HG03064 (cell line): Measurements from ENCODE around the gene LRFN4.
A peak's percentile ranks its signal among the peaks of the same experiment; 100 is the strongest.

Experiments
- ATAC-seq: cut with Tn5 transposase; IDR thresholded peaks from one replicate; pipeline ENCODE4 v1.9.1; 2021; ENCODE audit warnings: low read depth; ENCODE audit not compliant: unreplicated experiment

LRFN4 gene

DNA sequence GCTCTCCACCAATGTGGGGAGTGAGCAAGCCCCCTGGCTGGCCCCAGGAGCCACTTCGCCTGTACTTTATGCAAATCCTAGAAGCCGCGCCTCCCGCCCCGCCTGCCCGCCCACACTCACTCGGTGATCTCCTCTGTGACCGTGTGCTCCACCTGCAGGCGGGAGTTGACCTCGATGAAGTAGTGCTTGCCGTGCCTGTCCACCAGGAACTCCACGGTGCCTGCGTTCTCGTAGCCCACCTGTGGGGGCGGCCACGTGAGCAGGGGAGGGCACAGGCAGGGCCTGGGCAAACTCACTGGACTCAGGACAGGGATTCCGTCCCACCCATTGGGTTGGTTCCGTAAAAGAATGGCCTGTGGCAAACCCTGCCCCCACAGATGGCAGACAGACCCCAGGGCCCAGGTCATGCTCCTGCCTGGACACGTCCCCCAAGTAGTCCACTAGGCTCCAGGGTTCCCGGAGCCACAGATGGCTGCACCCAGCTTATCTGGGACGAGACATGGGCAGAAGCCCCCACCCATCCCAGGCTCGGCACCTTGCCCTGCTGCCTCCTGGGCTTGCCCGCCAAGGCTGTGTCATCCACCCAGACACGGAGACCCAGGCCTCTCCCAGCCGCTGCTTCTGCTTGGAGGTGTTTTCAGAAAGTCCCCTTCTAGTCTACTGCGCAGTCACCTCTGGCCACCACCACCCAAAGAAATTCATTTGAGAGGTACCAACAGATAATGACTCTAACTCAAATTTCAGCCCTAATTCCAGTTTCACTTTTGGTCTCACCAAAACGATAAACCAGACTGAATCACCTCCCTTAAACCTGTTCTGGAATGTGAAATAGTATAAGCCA lies 12.1 kb downstream of the LRFN4 start:
- peak; percentile 76 for ATAC-seq

GRCh38 chr11:66869567-66869870 lies 12.7 kb downstream of the LRFN4 start:
- ATAC-seq, result no peak

GRCh38 chr11:66870131-66870530 lies 13.3 kb downstream of the LRFN4 start:
- ATAC-seq, result no peak

GRCh38 chr11:66870616-66871520 lies 14.0 kb downstream of the LRFN4 start:
- ATAC-seq, result no peak

DNA sequence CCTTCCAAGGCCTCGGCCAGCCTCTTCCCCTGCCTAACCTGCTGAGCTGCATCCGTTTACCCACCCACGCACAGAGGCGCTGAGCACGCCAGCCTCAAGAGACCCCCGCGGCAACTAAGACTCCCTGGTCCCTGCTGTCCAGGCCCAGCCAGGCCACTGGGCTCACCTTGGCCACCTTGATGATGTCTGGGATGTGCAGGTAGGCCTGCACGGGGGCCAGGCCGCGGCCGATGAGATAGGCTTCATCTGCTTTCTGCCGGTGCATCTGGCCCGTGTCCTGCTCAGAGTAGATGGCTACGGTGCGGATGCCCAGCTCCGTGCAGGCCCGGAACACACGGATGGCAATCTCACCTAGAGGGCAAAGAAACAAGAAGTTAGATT lies 14.6 kb downstream of the LRFN4 start:
- ATAC-seq, result no peak

GRCh38 chr11:66874232-66874631 lies 17.4 kb downstream of the LRFN4 start:
- no peak for ATAC-seq

DNA sequence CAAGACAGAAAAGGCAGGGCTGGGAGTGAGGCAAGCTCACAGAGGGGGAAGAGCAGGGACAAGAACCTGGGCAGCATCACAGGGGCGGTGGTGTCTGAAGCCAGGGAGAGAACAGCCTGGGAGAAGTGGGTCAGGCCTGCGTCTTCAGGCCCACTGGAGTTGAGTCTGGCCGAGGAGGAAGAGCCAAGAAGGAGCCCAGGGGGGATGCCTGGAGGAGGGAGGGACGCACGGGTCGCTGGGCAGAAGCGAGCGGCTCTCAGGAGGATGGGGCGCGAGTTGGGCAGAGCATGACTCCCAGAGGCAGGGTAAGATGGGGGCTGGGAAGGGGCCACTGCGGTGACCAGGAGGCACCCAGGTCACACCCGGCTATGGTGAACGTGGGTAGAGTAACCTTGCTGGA lies 18.5 kb downstream of the LRFN4 start:
- ATAC-seq, result no peak

DNA sequence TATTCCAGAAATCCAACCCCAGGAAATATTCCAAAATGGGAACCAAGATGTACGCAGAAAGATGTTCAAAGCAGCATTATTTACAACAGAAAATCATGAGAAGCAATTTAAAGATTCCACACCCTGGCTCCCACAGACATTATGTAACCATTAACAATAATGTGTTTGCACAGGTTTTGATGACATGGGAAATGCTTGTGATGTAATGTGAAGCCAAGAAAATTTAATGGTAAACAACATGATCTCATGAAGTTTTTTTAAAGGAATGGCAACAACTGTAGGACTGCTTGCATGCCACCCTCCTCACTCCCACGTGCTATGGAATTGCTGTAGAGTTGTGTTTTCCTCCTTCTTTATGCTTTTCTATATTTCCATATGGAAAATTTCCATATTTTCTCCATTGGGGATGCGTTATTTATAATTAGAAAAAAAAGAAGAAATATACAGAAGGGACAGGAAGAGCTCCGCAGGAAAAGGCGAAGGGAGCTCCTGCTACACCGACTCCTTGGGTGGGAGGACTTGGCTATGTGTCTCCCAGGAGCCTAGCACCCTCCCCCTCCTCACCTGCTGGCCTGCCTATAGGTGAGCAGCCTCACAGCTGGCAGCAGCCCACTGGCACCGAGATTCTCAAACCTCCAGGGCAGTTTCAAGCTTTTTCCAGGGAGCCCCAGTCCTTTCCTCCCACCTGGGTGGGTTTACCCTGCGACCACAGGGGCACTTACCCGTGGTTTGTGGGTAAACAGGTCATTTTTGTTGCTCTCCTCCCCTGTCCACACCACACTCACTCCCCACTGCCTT lies 20.9 kb downstream of the LRFN4 start:
- ATAC-seq, result no peak

DNA sequence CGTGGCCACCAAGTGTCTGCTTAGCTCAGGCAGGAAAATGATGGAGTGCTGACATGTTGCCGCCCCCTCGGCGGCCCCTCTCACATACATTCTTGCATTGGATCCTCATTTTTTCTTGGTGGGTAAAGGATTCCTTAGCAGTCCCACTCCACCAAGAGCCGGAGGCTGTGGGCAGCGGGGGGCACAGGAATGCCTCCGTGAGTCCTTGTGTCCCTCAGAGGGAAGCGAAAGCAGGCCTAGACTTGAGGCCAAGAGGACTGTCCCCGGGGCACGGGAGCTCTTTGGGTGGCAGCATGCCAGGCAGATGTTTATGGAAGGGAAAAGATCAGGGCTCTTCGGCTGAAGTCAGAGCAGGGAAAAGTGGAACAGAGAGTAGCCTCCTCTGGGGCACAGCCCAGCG lies 21.6 kb downstream of the LRFN4 start:
- ATAC-seq, result no peak

- no peak for ATAC-seq
These were observed 22.1 kb downstream of the LRFN4 start for GRCh38 chr11:66879000-66879399.

DNA sequence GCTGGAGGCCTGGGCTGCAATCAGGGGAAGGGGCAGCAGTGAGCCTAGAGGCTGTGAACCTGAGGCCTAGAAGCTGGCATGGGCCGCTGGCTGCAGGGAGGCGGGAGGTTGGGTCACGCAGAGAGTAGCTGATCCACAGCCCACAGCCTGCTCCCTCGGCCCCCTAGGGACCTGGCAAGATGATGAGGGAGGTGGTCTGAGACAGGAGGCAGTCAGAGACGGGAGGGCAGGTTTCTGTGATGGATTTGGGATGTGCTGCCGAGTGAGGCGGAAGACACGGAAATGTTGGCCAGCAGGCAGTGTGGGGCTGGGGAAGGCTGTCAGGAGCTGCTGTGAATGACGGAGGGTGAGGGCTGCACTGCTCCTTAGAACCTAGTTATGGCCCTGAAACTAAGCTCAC lies 22.7 kb downstream of the LRFN4 start:
- no peak for ATAC-seq

DNA sequence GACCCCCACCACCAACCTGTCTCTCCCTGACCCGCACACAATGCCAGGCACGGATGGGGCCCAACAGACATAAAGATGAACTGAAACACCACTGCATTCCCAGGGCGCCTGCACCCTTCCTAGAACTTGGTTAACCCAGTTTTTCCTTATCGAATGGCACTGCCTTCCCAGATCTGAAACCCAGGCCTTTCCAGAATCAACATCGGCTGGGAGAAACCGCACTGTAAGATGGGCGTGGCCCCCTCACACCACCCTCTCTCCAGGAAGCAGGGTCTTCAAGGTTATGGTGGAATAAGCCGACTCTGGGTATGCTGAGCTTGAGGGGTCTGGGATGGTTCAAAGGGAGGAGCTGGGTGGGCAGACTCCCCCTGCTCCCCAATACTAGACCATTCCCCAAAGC lies 23.1 kb downstream of the LRFN4 start:
- no peak for ATAC-seq

- no peak for ATAC-seq
These were observed 23.9 kb downstream of the LRFN4 start for GRCh38 chr11:66880496-66881450.

DNA sequence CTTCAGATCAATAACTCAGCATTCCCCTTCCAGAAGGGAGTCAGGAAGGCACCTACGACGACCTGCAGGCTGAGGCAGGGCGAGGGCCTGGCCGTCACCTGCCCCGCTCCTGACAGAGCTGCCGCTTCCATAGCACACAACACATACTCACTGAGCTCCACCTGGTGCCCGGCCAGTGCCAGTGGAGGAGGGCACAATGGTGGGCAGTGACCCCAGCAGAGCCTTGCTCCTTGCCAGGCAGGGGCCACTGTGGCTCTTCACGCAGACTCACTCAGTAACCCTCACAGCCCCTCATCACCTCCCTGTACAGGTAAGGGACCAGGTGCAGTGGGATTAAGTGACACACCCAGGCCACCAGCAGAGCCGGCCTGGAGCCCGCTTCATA lies 24.6 kb downstream of the LRFN4 start:
- ATAC-seq, result no peak

DNA sequence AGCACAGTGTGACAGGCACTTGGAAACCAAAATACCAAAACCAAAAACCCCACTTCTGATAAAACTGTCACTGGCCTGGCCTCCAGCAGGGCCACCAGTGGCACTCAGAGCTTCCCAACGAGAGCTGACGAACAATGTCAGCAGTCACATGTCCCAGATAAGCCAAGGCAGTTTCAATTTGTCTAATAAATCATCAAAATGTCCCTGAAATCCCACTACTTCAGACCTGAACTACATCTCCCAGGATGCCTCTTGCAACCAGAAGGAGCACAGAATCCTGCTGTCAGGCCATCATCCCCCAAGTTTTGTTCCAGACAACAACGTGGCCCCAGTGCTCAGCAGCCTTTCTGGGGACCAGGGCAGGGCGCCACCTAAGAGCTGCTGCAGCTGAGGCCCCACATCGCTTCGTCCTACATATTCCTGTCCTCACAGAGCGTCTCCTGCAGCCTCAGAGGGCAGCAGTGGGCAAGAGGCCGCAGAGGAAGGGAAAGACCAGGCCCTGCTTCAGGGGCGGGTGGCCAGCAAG lies 25.1 kb downstream of the LRFN4 start:
- ATAC-seq, result no peak

GRCh38 chr11:66882561-66883015 lies 25.7 kb downstream of the LRFN4 start:
- ATAC-seq, result no peak

GRCh38 chr11:66883016-66883965 lies 26.4 kb downstream of the LRFN4 start:
- no peak for ATAC-seq

DNA sequence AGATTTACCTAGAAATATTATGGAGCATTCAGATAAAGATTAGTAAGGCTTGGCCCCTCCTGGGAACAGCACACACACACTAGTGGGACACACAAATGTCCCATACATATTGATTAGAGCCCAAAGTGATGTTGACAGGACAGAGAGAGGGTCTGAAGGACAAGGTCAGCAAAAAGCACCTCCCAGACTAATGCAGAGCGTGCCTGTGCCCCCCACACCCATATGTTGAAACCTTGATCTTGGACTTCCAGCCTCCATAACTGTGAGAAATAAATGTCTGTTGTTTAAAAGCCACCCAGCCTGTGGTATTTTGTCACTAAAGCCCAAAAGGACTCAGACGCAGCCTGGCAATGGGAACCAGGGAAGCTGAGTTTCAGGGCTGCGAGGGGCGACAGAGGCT lies 27.6 kb downstream of the LRFN4 start:
- no peak for ATAC-seq

- no peak for ATAC-seq
These were observed 28.6 kb downstream of the LRFN4 start for GRCh38 chr11:66885469-66885868.
